PC-9 (cell line): ENCODE measurements around the gene PDIA5.

Experiments used
- CTCF ChIP-seq: fragments of 200-600 bp; sonication (generic); conservative IDR thresholded peaks from 2 replicates; pipeline ENCODE4 v1.6.1; 2017; ENCODE audit warnings: mixed run types, antibody characterized with exemption, mild to moderate bottlenecking, moderate library complexity
- EZH2 ChIP-seq: fragments of 200-600 bp; sonication (generic); IDR thresholded peaks from 2 replicates; pipeline ENCODE4 v1.8.0; 2017; ENCODE audit warnings: antibody characterized with exemption, low read depth

- TF ChIP-seq CTCF, result no peak
- no peak for TF ChIP-seq EZH2
These were observed 127.7 kb downstream of the PDIA5 start for GRCh38 chr3:123194552-123194951.
